HG03139 (cell line): Measurements from ENCODE around the gene PXK.
A peak's percentile ranks its signal among the peaks of the same experiment; 100 is the strongest.

Source experiments
- ATAC-seq: cut with Tn5 transposase; IDR thresholded peaks from one replicate; pipeline ENCODE4 v1.9.1; 2021; ENCODE audit not compliant: unreplicated experiment

The PXK gene

GRCh38 chr3:58346368-58346767 is 13.7 kb downstream of the PXK start:
- no peak for ATAC-seq

- ATAC-seq: no peak
Measured at GRCh38 chr3:58347984-58348383, 15.3 kb downstream of the PXK start.

GRCh38 chr3:58349792-58350626 is 17.3 kb downstream of the PXK start:
- ATAC-seq: peak; percentile 88

GRCh38 chr3:58350627-58351013 is 17.9 kb downstream of the PXK start:
- no peak for ATAC-seq

GRCh38 chr3:58351920-58352319 is 19.2 kb downstream of the PXK start:
- ATAC-seq: no peak

- no peak for ATAC-seq
Measured at GRCh38 chr3:58352626-58353025, 19.9 kb downstream of the PXK start.

GRCh38 chr3:58353722-58354553 is 21.2 kb downstream of the PXK start:
- no peak for ATAC-seq

- ATAC-seq: peak; percentile 49
Measured at GRCh38 chr3:58355179-58355578, 22.5 kb downstream of the PXK start.

- no peak for ATAC-seq
Measured at GRCh38 chr3:58356054-58356453, 23.4 kb downstream of the PXK start.

GRCh38 chr3:58357402-58357801 is 24.7 kb downstream of the PXK start:
- ATAC-seq: no peak

- no peak for ATAC-seq
Measured at GRCh38 chr3:58358092-58358491, 25.4 kb downstream of the PXK start.

GRCh38 chr3:58358808-58359207 is 26.1 kb downstream of the PXK start:
- ATAC-seq: no peak

- no peak for ATAC-seq
Measured at GRCh38 chr3:58359621-58360020, 26.9 kb downstream of the PXK start.

GRCh38 chr3:58361866-58362265 is 29.2 kb downstream of the PXK start:
- ATAC-seq: no peak

GRCh38 chr3:58366699-58367098 is 34.0 kb downstream of the PXK start:
- ATAC-seq: no peak

- ATAC-seq: no peak
Measured at GRCh38 chr3:58369038-58369437, 36.3 kb downstream of the PXK start.

GRCh38 chr3:58369876-58370275 is 37.2 kb downstream of the PXK start:
- ATAC-seq: no peak

GRCh38 chr3:58370407-58370806 is 37.7 kb downstream of the PXK start:
- no peak for ATAC-seq

- ATAC-seq: no peak
Measured at GRCh38 chr3:58371754-58372153, 39.1 kb downstream of the PXK start.

- ATAC-seq: no peak
Measured at GRCh38 chr3:58375254-58375653, 42.6 kb downstream of the PXK start.

GRCh38 chr3:58377168-58377567 is 44.5 kb downstream of the PXK start:
- no peak for ATAC-seq

- no peak for ATAC-seq
Measured at GRCh38 chr3:58377750-58378149, 45.1 kb downstream of the PXK start.
